K562 (cell line): ENCODE data around the gene THOP1. TPM values are rescaled to one million over a fixed set of nuclear protein-coding genes. Genes with fewer than 3 reads are reported as not detected.
A peak's percentile ranks its signal among the peaks of the same experiment; 100 is the strongest.

Source experiments
- ATF1 ChIP-seq, 2 experiments: fragments of 450-650 bp in 1 of 2; IDR thresholded peaks; 2 replicates each; pipeline ENCODE4 v1.6.1; 2016; ENCODE audit warnings: missing compliant biosample characterization in 1 of 2, missing genetic modification characterization in 1 of 2
- ATF3 ChIP-seq, 2 experiments: fragments of 450-650 bp in 1 of 2; sonication (generic) in 1 of 2; formaldehyde crosslinking in 1 of 2; IDR thresholded peaks in 1 of 2; conservative IDR thresholded peaks in 1 of 2; 2 replicates each; pipeline versions ENCODE4 v1.6.1 to v1.8.1; 2016 to 2023; ENCODE audit warnings: mild to moderate bottlenecking in 2 of 2, moderate library complexity in 2 of 2, inconsistent platforms in 1 of 2, missing genetic modification reagents in 1 of 2
- ATF7 ChIP-seq: fragments of 450-650 bp; IDR thresholded peaks from 2 replicates; pipeline ENCODE4 v1.7.1; 2014; ENCODE audit warnings: mild to moderate bottlenecking, moderate library complexity
- BCOR ChIP-seq: fragments of 450-650 bp; IDR thresholded peaks from 2 replicates; pipeline ENCODE4 v1.6.1; 2016
- HDAC1 ChIP-seq, 2 experiments: fragments of 450-650 bp; IDR thresholded peaks; 2 replicates each; pipeline ENCODE4 v1.6.1; 2016 to 2017; ENCODE audit warnings: inconsistent platforms in 1 of 2, mild to moderate bottlenecking in 1 of 2, moderate library complexity in 1 of 2
- JUND ChIP-seq, 2 experiments: IDR thresholded peaks; 2 replicates in 1 of 2; 3 replicates in 1 of 2; pipeline ENCODE4 v1.6.1; 2011; ENCODE audit warnings: borderline replicate concordance in 2 of 2, low read depth in 2 of 2, low read length in 2 of 2, improper control_type of control experiment in 1 of 2, missing biosample characterization in 1 of 2, missing genetic modification characterization in 1 of 2, missing genetic modification reagents in 1 of 2
- NR2C1 ChIP-seq, 2 experiments: fragments of 450-650 bp; IDR thresholded peaks; 2 replicates each; pipeline ENCODE4 v1.6.1; 2017; ENCODE audit warnings: mild to moderate bottlenecking in 2 of 2, antibody characterized with exemption in 1 of 2, inconsistent platforms in 1 of 2, missing compliant biosample characterization in 1 of 2, missing genetic modification characterization in 1 of 2
- NR2C2 ChIP-seq, 2 experiments: fragments of 200-800 bp in 1 of 2; sonication (Bioruptor generic) in 1 of 2; sonication (generic) in 1 of 2; formaldehyde crosslinking in 1 of 2; IDR thresholded peaks; 2 replicates each; pipeline versions ENCODE4 v1.6.1 to v1.8.0; 2016 to 2022; ENCODE audit warnings: mild to moderate bottlenecking in 1 of 2, missing compliant biosample characterization in 1 of 2, missing genetic modification characterization in 1 of 2, missing genetic modification reagents in 1 of 2
- SAFB2 ChIP-seq: fragments of 200-400 bp; formaldehyde crosslinking; IDR thresholded peaks from 2 replicates; pipeline ENCODE4 v1.6.1; 2018; ENCODE audit warnings: borderline replicate concordance, low read length, low read depth, moderate library complexity; ENCODE audit not compliant: severe bottlenecking
- ZNF707 ChIP-seq: fragments of 250-450 bp; sonication (Bioruptor Pico); conservative IDR thresholded peaks from 2 replicates; pipeline ENCODE4 v1.8.0; 2022; ENCODE audit warnings: inconsistent platforms, mild to moderate bottlenecking, moderate library complexity
- polyA plus RNA-seq, 8 experiments: library from polyadenylated mRNA; depleted of rRNA in 4 of 8; stranded (reverse) in 5 of 8; unstranded in 3 of 8; fragments of >200 nt; fragmentation: Nextera tagmentation in 2 of 8; fragmentation: Illumina TruSeq in 1 of 8; extraction: Ambion mirVana in 2 of 8; extraction: Trizol in 1 of 8; gene quantifications; 2 replicates each; pipeline versions ENCODE4 v1.2.1 to v1.2.3, GENCODE V29; 2011 to 2014; ENCODE audit warnings: inconsistent platforms in 1 of 8, missing spikeins in 1 of 8
- total RNA-seq, 7 experiments: library from RNA; depleted of rRNA in 6 of 7; stranded (reverse); fragments of >200 nt in 6 of 7; fragmentation: Illumina TruSeq in 2 of 7; extraction: Trizol in 2 of 7; gene quantifications; 2 replicates each; pipeline versions ENCODE4 v1.2.1 to v1.2.3, GENCODE V29; 2011 to 2021; ENCODE audit warnings: low replicate concordance in 1 of 7
- TF ChIP-seq, protein P1 (sequence below): sonication (generic); formaldehyde crosslinking; IDR thresholded peaks from 2 replicates; pipeline ENCODE4 v1.8.0; 2022; ENCODE audit warnings: mild to moderate bottlenecking, missing genetic modification reagents

The THOP1 gene
- total and polyA plus RNA-seq, 9 of the 15 experiments (the other 6 are each of a cell fraction or from before 2014, with no cell fraction given): 1.3 to 255 (median 96.1) TPM

DNA sequence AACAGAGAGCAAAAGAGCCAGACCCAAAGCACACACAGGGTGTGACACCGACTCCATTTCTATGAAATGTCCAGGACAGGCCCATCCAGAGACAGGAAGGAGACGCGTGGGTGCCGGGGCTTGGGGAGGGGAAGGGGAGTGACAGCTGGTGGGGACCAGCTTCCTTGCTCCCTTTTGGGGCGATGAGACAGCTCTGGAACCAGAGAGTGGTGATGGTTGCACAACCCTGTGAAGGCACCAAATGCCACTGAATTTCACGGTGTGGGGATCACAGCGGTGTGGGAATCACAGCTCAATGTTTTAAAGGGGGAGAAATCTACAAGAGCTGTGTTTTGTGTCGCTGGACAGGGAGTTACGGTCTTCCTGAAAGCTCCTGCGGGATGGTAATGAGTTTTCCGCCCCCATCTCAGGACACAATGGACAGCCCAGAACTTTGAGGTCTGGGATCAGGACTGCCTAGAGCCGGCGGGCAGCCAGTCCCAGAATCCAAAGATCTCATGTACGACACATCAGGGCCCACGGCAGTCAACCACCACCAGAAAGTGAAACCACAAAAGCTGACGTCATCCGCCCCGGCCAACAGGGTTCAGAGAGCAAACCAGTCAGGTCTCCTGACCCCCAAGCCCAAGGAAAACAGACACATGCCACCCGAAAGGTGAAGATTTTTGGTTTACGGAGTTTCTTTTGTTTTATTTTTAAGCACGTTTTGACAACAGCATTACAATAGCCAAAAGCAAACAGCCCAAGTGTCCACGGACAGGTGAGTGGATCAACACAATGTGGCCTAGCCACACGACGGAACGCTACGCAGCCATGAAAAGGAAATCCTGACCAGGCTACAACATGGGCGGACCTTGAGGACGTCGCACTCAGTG lies 9.5 kb upstream of the THOP1 start (continued):
- TF ChIP-seq ATF3 (IDR thresholded peaks at IDR 0.05): peak; percentile 95
- 0 out of 2 replicates have a peak, but pooled peaks have one; percentile 12 for TF ChIP-seq ATF3 (CRISPR knock-in tag; conservative IDR thresholded peaks at IDR 0.05)
- TF ChIP-seq ATF1 (CRISPR knock-in tag; IDR thresholded peaks at IDR 0.05): no peak
- peak; percentile 38; the same call in 1 of the 2 replicates for TF ChIP-seq ATF1 (tag; IDR thresholded peaks at IDR 0.05)
- peak; percentile 60 for TF ChIP-seq NR2C1 (IDR thresholded peaks at IDR 0.05)
- TF ChIP-seq NR2C1 (tag; IDR thresholded peaks at IDR 0.05): peak; percentile 69
- TF ChIP-seq SAFB2: no peak
- TF ChIP-seq BCOR: peak; percentile 53
- TF ChIP-seq HDAC1 (IDR thresholded peaks at IDR 0.05): no peak
- TF ChIP-seq JUND (IDR thresholded peaks at IDR 0.05; ENCODE audit: borderline replicate concordance, low read depth, low read length): peak; percentile 81
- TF ChIP-seq JUND (tag; IDR thresholded peaks at IDR 0.05; ENCODE audit: borderline replicate concordance, low read depth, low read length): peak; percentile 75; the same call in 1 of the 3 replicates
- no peak for TF ChIP-seq ZNF707 (CRISPR knock-in tag)
- no peak for TF ChIP-seq NR2C2 (CRISPR knock-in tag; IDR thresholded peaks at IDR 0.05)
- peak; percentile 77 for TF ChIP-seq NR2C2 (tag; IDR thresholded peaks at IDR 0.05)
- peak; percentile 95 for TF ChIP-seq ATF7
- TF ChIP-seq, protein P1, sequence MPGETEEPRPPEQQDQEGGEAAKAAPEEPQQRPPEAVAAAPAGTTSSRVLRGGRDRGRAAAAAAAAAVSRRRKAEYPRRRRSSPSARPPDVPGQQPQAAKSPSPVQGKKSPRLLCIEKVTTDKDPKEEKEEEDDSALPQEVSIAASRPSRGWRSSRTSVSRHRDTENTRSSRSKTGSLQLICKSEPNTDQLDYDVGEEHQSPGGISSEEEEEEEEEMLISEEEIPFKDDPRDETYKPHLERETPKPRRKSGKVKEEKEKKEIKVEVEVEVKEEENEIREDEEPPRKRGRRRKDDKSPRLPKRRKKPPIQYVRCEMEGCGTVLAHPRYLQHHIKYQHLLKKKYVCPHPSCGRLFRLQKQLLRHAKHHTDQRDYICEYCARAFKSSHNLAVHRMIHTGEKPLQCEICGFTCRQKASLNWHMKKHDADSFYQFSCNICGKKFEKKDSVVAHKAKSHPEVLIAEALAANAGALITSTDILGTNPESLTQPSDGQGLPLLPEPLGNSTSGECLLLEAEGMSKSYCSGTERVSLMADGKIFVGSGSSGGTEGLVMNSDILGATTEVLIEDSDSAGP (CRISPR knock-in tag): no peak
